ENCODE results near the gene PPCDC.

The PPCDC gene

GRCh38 chr15:75019916-75020315 is 3.5 kb upstream of the PPCDC start:
- no peak for DNase-seq

- no peak for DNase-seq
Measured at GRCh38 chr15:75021341-75021740, 2.0 kb upstream of the PPCDC start.

DNA sequence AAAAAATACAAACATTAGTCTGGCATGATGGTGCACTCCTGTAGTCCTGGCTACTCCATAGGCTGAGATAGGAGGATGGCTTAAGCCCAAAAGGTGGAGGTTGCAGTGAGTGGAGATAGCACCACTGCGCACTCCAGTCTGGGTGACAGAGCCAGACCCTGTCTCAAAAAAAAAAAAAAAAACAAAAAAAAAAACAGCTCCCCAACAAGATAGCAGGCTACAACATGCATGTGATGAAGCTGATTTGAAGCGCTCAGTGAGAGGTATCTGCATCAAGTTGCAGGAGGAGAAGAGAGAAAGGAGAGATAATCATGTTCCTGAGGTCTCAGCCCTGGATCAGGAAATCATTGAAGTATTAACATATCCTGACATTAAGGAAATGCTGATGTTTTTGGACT is 608 bp upstream of the PPCDC start:
- DNase-seq: no peak

DNA sequence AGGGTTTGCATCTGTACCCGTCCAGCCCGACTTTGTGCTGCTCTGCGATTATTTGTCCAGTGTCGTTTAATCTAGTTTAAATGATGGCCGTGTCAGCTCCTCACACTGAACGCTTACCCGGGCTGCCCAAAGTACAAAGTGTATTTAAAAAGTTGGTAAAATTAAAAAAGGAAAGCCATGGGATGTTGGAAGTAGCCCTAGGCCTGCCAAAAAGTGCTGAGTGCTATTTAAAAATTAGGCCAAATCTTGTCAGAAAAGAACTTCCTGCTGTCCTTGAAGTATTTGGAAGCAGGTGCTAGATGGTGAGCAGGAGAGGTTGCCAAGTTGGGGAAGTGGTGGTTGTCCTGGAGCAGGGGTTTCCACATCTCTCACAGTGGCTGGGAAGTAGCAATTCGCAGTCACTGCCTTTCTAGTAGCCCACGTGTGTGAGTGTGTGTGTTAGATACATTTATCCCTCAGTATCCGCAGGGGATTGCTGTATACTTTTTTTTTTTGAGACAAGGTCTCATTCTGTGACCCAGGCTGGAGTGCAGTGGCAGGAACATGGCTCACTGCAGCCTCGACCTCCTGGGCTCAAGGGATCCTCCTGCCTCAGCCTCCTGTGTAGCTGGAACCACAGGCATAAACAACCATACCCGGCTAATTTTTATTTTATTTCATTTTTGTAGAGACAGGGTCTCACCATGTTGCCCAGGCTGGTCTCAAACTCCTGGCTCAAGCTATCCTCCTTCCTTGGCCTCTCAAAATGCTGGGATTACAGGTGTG is 664 bp downstream of the PPCDC start:
- DNase-seq: no peak

- DNase-seq: no peak
Measured at GRCh38 chr15:75025107-75025506, 1.7 kb downstream of the PPCDC start.

DNA sequence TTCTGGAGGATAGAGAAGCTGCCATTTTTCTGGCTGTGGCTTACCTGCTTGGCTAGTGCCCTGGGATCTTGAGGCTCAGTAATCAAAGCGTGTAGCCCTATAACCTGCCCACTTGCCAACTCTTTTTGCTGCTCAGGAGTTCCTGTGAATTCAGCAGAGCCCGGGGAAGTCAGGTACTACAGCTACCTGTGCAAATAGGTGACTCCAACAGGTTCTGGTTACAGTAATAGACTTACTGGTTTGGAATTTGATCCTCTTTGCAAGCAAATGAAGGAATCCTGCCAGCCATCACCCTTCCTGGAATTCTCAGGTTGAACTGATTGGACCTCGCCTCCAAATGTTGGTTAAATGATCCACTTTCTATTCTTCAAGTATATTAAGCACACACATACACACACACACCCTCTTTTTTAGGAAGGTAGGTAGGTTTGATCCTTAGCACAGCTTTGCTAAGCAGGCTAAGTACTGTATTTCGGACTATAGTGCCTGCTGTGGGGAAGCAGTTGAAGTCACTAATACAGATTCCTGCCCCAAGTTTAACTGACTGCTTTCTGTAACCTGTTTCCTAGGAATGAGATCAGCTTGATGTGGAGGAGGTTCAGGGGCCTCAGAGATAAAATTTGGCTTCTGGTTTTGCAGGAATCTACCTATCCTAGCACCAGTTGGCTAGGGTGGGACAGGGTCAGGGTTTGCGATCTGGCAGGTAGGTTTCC is 2.3 kb downstream of the PPCDC start:
- no peak for DNase-seq

DNA sequence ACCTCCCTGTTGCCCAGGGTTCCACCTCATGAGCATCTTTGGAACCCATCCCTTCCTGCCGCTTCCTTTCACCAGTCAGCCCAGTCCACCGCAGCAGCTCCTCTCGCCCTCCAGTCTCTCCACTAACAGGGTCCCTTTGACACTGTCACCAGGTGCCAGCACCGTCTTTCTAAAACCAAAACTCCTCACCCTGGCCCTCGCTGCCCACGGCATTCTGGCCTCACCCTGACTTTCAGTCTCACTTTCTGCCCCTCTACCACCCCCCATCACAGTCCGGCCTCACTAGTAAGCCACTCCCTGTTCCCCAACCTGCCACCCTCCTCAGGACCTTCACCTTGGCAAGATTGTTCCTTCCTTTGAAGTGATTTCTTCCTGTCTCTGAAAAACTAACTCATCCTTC is 4.2 kb downstream of the PPCDC start:
- no peak for DNase-seq

- no peak for DNase-seq
Measured at GRCh38 chr15:75028991-75029377, 5.6 kb downstream of the PPCDC start.

DNA sequence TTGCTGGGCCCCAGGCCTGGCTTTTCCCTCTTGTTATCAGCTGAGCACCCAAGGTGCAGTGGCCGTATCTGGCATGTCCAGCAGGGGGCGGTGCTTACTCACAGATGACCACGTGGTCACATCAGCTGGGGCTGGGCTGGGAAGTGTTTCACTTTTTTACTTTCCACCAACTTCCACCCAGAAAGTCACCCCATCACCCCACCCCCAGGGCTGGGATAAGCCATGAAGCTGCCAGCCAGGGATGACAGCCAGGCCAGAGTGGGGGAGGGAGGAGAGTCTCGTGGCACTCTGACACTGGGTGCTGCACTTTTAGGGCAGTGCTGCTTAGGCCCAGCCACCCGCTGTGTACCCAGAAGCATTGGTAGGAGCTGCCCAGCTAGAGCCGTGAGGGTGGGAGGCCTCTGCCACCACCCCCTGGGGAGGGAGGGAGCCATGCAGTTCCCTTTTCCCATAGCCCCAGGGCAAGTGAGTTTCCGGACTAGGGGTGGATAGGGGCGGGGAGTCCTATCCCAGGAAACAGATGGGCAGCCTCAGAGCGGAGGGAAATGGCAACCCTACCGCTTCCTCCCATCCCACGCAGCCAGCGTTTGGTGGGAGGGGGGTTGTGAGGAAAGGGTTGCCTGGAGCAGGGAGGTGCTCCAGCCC is 6.1 kb downstream of the PPCDC start:
- peak; percentile 96 for DNase-seq

GRCh38 chr15:75030023-75030413 is 6.6 kb downstream of the PPCDC start:
- DNase-seq: no peak

- no peak for DNase-seq
Measured at GRCh38 chr15:75030424-75030823, 7.0 kb downstream of the PPCDC start.

DNA sequence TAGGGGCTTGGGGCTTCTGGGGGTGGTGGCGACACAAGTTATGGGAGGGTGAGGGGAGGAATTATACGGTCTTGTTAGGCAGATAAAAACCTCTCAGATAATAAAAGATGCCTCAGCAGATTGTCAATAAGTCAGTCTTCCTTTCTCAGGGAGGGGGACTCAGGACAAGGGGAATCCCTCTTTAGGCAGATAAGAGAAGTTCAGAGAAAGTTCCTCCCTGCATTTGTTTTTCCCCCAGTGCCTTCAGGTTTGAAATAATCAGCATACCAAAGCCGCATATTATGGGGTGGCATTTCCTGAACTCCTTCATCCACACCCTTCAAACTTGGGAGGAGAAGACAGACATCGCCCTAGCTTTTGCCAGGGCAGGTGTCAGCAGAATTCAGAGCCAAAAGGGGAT is 8.5 kb downstream of the PPCDC start:
- DNase-seq: no peak

- DNase-seq: no peak
Measured at GRCh38 chr15:75032395-75032794, 9.0 kb downstream of the PPCDC start.

DNA sequence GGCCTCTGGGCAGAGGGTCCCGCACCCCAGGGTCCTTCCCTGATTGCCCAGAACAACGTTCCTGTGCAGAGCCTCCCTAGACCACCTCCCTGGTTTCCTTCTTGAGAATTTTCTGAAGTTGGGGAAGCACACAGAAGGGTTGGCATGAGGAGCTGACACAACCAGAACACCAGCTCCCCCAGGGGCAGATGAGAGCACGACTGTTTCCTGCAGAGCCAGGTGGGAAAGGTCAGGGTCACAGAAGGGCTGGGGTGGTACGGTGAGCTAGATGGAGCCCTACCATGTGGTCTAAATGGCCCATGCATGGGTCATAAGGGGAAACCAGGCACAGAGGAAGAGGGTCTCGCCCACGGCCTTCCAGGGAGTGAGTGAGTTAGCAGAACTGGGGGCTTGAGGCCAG is 10.4 kb downstream of the PPCDC start:
- no peak for DNase-seq

DNA sequence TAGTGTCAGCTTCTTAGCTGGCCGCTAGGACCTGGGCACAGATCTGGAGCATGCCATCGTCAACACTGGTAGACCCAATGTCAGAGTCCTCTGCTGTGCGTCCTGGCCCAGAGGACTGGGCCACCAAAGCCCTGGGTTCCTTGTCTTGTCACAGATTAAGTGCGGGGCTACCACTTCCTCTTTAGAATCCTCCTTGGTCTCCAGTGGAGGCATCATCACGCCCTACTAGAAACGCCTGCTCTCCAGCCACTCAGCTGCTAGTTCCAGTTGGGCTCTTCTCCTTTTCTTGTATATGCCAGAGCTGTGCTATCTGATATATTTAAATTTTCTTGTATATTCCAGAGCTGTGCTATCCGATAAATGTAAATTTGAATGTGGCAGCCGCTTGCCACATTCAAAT is 11.2 kb downstream of the PPCDC start:
- DNase-seq: no peak

DNA sequence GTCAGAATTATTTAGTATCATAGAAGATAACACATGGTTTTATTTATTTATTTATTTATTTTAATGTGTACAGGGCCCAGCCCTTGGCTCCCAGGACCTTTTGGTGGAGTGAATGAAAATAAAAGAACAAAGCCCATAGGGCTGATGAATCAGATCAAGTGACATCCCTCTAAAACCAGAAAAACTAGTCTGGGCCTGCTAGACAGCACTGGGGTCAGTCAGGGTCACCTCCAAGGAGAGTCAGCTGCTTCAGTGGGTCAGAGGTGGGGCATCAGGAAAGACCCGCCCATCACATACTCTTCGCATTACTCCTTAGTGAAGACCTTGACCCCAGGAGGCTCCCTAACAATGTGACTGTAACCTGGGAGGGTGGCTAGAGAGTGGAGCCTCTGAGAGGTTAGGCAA is 12.8 kb downstream of the PPCDC start:
- DNase-seq: no peak

DNA sequence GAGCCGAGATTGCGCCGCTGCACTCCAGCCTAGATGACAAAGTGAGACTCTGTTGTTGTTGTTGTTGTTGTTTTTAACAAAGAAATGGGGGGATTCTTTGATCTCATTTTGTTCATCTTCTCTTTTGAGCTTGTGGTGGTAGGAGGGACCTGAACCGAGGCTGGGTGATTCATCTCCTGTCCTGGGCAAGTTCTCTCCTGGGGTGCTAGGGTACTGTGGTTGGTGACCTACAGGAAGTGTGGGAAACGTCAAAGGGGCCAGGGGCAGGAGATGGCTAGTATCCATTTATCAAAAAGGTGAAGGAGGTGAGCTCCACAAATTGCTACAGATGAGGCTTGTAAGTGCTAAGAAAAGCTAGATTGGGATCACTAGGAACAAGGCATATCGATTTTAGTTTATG is 14.3 kb downstream of the PPCDC start:
- no peak for DNase-seq

DNA sequence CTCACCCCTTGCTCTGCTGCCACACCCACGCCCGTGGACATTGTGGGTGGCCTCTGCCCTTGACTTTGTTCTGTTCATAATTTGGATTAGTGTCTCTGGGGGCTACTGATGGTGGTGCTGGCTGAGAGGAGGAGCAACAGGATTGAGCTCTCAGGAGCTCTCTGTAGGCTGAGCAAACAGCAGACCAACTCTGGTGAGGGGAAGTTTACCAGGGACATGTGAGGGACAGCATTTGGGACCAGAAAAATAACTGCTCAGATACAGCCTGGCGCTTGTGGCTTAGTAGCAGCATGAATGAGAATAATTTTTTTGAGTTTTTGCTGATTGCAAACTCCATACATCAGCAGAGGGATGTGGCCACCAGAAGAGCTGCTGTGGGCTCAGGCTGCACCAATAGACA is 14.8 kb downstream of the PPCDC start:
- no peak for DNase-seq

DNA sequence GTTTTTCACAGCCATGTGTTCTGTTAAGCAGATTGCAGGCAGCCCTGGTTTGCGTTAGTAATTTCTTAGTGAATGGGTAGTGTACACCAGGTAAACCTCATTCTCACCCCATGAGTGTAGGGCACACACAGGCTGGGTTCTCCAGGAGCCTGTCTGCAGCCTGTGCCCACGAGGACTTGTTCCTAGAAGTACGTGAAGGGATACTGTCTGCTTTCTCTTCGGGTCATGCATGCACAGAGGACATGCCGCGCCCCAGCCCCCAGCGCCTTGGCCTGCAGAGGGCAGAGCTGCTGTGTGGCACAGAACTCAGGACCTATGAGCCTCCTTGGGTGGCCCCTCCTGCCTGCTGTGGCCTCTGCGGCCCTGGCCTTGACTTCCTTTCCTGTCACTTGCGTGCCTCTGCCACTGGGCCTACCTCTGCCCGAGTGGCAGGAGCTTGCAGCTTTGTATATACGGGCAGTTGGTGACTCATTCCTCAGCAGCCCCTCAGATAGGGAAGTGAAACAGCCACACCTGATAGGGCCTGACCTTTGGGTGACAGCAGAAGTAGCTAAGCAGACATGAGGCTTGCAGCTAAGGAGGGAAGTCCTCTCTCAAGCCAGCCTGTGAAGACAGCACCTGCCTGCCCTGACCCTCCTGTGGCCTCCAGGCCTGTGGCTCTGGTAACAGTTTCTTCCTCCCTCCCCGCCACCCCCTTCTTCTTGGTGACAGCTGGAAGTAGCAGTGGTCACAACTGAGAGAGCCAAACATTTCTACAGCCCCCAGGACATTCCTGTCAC is 19.5 kb downstream of the PPCDC start:
- peak; percentile 82 for DNase-seq

- DNase-seq: no peak
Measured at GRCh38 chr15:75043509-75044257, 20.3 kb downstream of the PPCDC start.

GRCh38 chr15:75044258-75044878 is 21.0 kb downstream of the PPCDC start:
- DNase-seq: no peak

GRCh38 chr15:75045332-75046015 is 22.1 kb downstream of the PPCDC start:
- no peak for DNase-seq

Measured in activated CD8-positive, alpha-beta memory T cell treated with anti-CD3 and anti-CD28 coated beads, Interleukin-2, amount 50 U/mL, for 48 hours (primary cell).